ENCODE results near the gene PTPN14. TPM values are rescaled to one million over a fixed set of nuclear protein-coding genes. Genes with fewer than 3 reads are reported as not detected.

Gene PTPN14
- total and polyA plus RNA-seq, 2 of the 8 experiments (the other 6 are each of a cell fraction or from before 2014, with no cell fraction given): 14.4 to 93.6 TPM

DNA sequence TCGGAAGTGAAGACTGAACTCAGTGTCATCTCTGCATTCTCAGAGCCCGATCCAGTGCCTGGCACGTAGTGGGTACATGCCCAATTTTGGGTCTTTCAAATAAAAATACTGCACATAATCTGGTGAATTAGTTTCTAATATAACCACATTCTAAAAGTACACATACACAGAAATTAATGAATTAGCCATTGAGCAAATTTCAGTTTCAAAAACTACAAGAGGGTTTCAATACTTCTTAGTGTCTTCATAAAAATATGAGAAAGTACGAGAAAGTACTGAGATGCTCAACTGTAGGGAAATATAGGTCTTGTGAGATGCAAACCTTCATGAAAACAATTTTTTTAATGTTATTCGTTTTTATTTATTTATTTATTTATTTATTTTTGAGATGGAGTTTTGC, 183.6 kb downstream of the PTPN14 start (continued):
- TF ChIP-seq, protein P1, sequence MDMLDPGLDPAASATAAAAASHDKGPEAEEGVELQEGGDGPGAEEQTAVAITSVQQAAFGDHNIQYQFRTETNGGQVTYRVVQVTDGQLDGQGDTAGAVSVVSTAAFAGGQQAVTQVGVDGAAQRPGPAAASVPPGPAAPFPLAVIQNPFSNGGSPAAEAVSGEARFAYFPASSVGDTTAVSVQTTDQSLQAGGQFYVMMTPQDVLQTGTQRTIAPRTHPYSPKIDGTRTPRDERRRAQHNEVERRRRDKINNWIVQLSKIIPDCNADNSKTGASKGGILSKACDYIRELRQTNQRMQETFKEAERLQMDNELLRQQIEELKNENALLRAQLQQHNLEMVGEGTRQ (IDR thresholded peaks at IDR 0.05; ENCODE audit: low read length): no peak
- no peak for TF ChIP-seq CBX8 (IDR thresholded peaks at IDR 0.05; ENCODE audit: borderline replicate concordance, low read depth, low read length)
- TF ChIP-seq BRCA1 (IDR thresholded peaks at IDR 0.05; ENCODE audit: low read depth, low read length): no peak
